OCI-M1 (cell line): ENCODE data around the gene CDC42EP5.

Source experiments
- DNase-seq: peaks from one replicate; lab custom pipeline; 2025; lab: John Stamatoyannopoulos, UW

Gene CDC42EP5

DNA sequence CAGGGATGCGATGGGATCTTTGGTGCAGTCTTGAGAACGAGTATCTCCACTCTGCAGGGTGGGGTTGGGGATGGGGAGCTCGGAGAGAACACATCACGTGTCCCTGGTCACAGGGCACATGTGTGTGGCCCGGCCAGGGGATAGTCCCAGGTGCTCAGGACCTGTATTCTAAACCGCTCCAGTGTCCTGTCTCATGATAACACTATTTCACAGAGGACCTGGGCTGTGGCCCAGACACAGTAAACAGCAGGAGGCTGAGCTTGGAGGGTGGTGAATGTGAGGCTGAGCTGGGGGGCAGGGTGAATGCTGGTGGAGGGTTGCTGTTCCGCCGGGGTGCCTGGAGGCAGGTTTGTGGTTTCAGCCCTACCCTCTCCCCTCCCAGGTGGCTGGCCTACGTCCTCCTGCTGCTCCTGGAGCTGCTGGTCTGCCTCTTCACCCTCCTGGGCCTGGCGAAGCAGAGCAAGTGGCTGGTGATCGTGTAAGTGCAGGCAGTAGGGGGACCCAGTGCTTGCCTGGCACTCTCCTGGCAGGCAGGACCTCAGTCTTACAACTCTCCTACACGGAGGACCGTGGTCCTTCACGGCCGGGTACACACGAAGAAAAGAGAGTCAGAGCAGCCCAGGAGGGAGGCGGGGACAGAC lies 46.7 kb downstream of the CDC42EP5 start:
- DNase-seq = no peak

DNA sequence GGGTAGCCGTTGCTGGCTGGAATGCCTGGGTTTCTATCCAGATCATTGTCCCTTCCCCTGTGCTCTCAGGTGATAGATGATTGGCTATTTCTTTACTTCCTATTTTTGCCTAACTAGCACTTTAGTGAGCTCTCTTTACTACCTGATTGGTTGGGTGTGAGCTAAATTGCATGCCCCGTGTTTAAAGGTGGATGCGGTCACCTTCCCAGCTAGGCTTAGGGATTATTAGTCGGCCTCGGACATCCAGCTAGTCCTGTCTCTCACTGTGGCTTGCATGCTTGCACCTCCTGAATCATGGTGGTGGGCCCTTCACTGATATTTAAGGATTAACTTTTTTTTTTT lies 47.7 kb downstream of the CDC42EP5 start:
- peak; percentile 28 for DNase-seq

DNA sequence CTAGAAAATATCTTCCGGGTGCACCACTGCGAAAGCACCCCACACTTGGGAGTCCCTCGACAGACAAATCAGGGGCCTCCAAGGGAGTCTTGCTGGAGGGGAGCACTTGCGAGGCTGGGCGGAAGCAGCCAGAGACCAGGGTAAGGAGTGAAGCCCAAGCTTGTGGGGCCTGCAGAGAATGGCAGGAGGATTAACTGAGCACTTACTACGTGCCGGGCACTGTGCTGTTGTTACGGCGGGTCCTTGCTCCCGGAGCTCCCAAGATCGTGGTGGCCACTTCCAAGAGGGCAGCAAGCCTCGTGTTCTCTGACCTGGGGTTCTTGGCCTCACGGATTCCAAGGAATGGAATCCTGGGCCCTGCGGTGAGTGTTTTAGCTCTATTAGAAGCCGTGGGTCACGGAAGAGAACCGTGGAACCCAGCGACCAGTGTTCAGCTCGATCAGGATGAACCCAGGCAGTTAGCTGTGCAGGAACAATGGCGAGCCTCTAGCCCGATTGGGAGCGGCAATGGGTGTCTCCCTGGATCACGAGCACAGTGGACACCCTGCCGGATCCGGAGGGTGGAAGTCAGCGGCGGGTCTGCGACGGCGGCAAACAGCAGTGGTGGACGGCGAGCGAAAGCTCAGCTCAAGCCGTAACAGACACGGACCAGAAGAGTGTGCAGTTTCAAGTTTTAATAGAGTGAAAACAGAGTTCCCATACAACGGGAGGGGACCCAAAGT lies 48.3 kb downstream of the CDC42EP5 start:
- DNase-seq = no peak

DNA sequence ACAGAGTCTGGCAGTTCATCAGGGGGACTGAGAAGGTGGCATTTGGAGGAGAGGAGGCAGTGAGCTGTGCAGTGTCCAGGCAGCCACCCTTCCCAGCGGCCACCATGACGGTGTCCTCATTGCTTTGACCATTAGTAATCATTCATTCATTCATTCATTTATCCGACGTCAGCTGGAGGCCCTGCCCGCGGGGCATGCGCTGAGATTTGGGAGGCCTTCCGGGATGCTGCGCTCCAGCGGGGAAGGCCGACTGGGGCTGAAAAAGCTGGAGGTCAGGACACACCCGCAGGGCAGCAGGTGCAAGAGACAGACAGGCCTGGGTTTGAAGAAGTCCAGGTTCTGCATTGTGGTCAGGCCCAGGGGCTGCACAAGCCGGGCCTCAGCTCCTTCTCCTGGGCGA lies 48.9 kb downstream of the CDC42EP5 start:
- no peak for DNase-seq

GRCh38 chr19:54422136-54422535 lies 51.0 kb downstream of the CDC42EP5 start:
- DNase-seq = no peak

DNA sequence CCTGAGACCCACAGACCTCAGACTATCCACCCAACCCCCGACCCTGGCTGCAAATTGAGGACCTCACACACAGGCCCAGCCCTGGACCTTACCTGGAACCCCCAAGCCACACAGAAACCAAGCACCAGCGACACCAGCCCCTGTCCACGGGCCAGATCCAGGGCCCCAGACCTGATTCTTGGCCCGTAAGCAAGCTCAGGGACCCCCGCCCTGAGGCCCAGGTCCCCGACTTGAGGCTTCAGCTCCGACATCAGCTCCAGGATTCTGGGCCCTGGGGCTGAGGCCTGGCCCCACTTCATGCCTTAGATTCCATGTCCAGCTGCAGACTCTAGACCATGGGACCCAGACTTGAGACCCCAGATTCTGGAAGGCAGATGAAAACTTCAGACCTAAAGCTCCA lies 51.6 kb downstream of the CDC42EP5 start:
- DNase-seq = no peak

GRCh38 chr19:54421169-54421516 lies 52.0 kb downstream of the CDC42EP5 start:
- DNase-seq = no peak

GRCh38 chr19:54420383-54421168 lies 52.5 kb downstream of the CDC42EP5 start:
- DNase-seq = no peak

- no peak for DNase-seq
Measured at GRCh38 chr19:54420068-54420382, 53.1 kb downstream of the CDC42EP5 start.

GRCh38 chr19:54418930-54419800 lies 53.9 kb downstream of the CDC42EP5 start:
- no peak for DNase-seq

- peak; percentile 58 for DNase-seq
Measured at GRCh38 chr19:54418030-54418929, 54.8 kb downstream of the CDC42EP5 start.

GRCh38 chr19:54416695-54417491 lies 56.2 kb downstream of the CDC42EP5 start:
- no peak for DNase-seq

DNA sequence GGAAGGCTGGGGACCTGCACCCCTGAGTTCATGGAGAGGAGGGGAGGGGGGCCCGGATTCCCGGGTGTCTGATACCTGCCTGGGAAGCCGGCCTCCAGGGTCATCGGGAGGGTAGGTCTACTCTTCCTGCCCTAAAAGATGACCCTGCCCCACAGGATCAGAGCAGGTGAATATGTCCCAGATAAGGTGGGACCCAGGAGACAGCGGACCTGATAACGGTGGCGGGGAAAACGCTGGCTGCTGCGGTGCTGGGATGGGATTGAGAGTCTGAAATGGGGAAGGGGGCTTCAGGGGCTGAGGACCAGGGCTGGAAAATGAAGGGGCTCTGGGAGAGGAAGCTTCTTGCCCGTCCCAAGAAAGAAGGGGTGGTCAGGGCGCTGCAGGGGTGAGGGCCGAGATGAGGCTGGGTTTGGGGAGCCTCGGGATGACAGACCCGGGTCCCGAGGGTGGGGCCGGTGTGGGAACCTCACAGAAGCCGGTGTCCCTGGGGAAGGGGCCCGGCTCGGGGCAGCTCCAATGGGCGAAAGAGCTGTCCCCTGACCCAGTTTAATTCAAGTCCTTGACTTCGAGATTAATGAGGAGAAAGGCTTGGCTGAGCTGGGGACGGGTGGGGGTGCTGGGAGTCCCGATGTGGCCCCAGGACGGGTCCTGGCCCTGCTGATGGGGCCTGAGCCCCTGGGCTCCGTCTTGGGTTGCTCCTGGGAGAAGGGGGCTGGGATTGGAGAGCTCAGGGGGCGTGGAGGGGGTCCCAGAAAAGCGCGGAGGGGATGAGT lies 57.0 kb downstream of the CDC42EP5 start:
- DNase-seq = no peak

- no peak for DNase-seq
Measured at GRCh38 chr19:54415208-54415900, 57.7 kb downstream of the CDC42EP5 start, which contains the start of gene TTYH1. Gene TTYH1, plus strand, starts transcription at chr19:54415464. Its CDS starts 89 bp downstream, at chr19:54415553.
